Stimulated activated CD4-positive, alpha-beta T cell treated with anti-CD3 and anti-CD28 coated beads, Interleukin-4, amount 100 ng/mL, for 4 hours (primary cell): ENCODE measurements around the gene CST1.
"Not testable (repeated sequence)": the region's sequence is repeated elsewhere in the genome, so short reads cannot be mapped to it uniquely, and the experiment has no call there.

ENCODE experiments used
- DNase-seq, 2 experiments: peaks; one replicate each; pipeline ENCODE4 v3.0.0-alpha.2; 2020

The CST1 gene, protein sequence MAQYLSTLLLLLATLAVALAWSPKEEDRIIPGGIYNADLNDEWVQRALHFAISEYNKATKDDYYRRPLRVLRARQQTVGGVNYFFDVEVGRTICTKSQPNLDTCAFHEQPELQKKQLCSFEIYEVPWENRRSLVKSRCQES

DNA sequence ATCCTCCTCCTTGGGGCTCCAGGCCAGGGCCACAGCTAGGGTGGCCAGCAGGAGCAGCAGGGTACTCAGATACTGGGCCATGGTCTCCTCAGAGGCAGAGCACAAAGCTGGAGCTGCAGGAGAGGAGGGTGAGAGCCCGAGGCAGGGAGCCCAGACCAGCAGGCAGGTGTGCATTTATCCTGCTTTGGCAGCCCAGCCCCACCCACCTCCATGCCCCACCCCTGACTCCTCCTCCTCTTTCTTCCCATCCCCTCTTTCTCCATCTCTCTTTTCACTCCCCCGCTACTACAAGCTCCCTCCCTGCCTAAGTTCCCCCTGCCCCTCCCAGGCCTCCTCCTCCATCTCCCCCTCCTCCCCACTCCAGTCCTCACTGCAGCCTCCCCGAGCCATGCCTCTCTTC lies at the start of gene CST1:
Gene CST1 (minus strand): TSS at position 150 of the 400 bp plus-strand sequence. CDS start 69 bp downstream, at position 81.
- DNase-seq = not testable (repeated sequence)

GRCh38 chr20:23799216-23799847 lies 48.6 kb upstream of the CST1 start:
- DNase-seq = peak in 1 of 2 experiments; percentile 12

GRCh38 chr20:23795526-23795925 lies 44.8 kb upstream of the CST1 start:
- DNase-seq = no peak

DNA sequence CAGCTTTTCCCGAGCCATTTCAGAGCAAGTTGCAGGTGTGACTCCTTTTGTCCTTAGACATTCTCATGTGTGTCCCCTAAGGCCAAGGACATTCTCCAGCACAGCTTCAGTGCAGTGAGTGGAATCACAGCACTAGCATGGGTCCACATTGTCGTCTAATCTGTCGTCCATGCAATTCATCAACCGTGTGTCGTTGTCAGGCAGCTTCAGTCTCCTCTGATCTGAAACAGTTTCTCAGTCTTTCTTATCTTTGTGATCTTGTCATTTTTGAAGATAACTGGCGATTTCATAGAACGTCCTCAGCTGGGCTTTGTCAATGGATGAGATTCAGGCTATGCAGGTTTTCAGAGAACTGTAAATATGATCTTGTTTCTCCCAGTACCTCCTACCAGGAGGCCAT lies 44.1 kb upstream of the CST1 start:
- DNase-seq = no peak

DNA sequence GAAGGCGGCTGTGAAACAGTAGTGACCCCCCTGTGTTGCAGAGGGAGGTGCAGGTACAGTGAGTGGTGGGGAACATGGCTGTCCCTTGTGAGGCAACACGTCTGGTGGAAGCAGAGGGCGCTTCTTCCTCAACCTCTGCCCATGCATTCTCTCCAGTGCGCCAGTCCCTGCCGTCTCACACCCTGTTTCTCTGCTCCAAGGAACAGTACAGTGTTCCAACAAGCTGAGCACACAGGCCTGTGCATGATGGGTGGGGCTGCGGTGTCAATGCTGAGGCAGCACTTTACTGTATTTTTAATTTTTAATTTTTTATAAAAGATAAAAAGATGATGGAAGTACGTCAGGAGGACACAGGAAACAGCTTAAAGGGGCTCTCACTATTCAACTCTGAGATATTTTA lies 43.3 kb upstream of the CST1 start:
- DNase-seq = no peak

- no peak for DNase-seq
Measured at GRCh38 chr20:23783447-23783846, 32.7 kb upstream of the CST1 start.

GRCh38 chr20:23782366-23782983 lies 31.7 kb upstream of the CST1 start:
- no peak for DNase-seq

- DNase-seq = not testable (repeated sequence)
Measured at GRCh38 chr20:23778676-23779075, 27.9 kb upstream of the CST1 start.

- not testable (repeated sequence) for DNase-seq
Measured at GRCh38 chr20:23777380-23777779, 26.6 kb upstream of the CST1 start.

DNA sequence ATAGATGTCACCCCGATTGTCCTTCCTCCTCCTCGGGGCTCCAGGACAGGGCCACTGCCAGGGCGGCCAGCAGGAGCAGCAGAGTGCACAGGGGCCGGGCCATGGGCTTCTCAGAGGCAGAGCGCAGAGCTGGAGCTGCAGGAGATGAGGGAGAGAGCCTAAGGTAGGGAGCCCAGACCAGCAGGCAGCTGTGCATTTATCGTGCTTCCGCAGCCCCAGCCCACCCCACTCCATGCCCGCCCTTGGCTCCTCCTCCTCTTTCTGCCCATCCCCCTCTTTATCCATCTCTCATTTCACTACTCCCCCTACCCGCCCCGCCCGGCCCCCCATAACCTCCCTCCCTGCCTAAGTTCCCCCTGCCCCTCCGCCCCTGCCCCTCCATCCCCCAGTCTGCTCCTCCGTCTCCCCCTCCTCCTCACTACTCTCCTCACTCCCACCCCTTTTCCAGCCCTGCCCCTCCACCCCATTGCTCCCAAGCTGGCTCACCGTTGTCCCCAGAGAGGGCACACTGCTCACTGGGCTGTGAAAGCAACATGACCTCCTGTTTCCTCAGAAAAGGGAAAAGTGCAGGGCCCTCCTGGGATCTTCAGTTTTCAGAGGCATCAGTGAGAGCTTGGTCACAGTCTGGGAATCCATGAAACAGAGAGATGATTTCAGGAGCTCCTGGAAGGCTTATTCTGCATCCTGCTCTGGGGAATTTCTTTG lies 25.5 kb upstream of the CST1 start:
- no peak for DNase-seq

DNA sequence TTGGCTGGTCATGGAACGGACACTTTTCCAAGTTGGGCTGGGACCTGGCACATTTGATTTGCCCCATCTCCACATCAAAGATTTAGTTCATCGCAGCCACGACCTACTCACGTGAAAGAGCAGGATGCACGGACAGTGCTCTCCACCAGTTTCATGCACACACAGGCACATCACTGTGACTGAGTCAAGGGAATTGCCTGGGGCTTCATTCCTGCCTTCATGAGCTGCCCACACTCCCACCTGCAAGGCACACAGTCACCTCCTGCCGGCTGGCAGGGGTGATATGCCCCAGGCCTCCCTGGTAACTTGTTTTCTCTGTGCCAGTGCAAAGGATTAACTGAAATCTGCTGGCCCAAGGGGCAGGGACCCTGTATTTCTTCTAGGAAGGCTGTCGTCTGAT lies 23.3 kb upstream of the CST1 start:
- DNase-seq = no peak

- no peak for DNase-seq
Measured at GRCh38 chr20:23773579-23773978, 22.8 kb upstream of the CST1 start.

DNA sequence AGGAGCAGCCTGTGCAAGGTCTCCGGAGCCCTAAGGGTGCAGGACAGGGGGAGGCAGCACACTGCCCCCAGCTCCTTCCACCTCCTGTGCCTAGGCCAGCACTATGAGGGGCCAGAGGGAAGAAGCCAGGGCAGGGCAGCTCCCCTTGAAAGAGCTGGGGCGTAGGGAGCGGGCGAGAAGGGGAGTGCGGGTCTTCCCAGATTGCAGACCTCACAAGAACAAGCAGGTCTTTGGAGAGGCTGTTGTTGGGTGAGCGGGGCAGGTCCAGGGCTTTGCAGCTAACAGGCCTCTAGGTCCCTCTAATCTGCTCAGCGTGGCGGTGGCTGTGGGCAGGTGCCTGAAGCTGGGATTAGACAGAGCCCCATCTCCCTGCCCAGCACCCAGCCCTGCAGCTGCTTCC lies 22.4 kb upstream of the CST1 start:
- DNase-seq = no peak

DNA sequence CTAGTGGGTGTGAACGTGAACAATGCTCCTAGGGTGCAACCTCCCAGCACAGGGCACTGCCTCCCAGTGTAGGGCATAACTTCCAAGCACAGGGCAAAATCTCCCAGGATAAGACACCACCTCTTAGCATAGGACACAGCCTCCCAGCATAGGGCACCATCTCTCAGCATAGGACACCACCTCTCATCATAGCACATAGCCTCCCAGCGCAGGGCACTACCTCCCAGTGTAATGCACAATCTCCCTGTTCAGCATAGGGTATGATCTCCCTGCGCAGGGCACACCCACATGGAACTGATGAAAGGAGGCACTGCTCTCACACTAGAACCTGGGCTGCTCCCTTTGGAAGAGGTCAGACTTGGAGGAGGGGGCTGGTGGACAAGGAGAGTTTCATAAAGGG lies 21.3 kb upstream of the CST1 start:
- no peak for DNase-seq

GRCh38 chr20:23770384-23770783 lies 19.6 kb upstream of the CST1 start:
- no peak for DNase-seq

GRCh38 chr20:23768520-23768919 lies 17.8 kb upstream of the CST1 start:
- DNase-seq = not testable (repeated sequence)

GRCh38 chr20:23766531-23766930 lies 15.8 kb upstream of the CST1 start:
- DNase-seq = no peak

DNA sequence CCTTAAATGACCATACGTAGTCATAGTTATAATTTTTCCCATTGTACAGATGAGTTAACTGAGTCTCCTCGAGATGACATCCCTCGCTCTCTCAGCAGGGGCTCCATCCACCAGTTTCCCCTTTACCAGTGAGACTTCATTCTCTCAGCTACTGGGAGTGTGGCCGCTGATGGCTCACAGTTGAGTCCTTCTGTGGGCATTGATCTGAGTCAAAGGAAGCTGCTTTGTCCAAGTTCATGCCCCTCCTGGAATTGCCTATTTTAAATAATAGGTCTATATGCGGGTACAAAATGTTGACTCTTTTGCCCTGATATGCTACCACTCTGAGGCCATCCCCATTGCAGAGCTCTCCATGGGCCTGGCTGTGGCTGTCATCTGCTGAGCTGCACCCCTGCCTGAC lies 14.8 kb upstream of the CST1 start:
- no peak for DNase-seq

- not testable (repeated sequence) for DNase-seq
Measured at GRCh38 chr20:23764630-23765029, 13.9 kb upstream of the CST1 start.

GRCh38 chr20:23763345-23763744 lies 12.6 kb upstream of the CST1 start:
- DNase-seq = no peak

- DNase-seq = no peak
Measured at GRCh38 chr20:23759306-23759940, 8.7 kb upstream of the CST1 start.

DNA sequence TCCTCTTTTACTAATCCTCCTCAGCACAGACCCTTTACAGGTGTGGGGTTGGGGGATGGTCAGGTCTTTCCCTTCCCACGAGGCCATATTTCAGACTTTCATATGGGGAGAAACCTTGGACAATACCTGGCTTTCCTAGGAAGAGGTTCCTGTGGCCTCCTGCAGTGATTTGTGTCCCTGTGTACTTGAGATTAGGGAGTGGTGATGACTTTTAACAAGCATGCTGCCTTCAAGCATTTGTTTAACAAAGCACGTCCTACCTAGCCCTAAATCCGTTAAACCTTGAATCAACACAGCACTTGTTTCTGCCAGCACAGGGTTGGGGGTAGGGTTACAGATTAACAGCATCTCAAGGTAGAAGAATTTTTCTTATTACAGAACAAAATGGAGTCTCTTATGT lies 6.1 kb upstream of the CST1 start:
- DNase-seq = not testable (repeated sequence)

DNA sequence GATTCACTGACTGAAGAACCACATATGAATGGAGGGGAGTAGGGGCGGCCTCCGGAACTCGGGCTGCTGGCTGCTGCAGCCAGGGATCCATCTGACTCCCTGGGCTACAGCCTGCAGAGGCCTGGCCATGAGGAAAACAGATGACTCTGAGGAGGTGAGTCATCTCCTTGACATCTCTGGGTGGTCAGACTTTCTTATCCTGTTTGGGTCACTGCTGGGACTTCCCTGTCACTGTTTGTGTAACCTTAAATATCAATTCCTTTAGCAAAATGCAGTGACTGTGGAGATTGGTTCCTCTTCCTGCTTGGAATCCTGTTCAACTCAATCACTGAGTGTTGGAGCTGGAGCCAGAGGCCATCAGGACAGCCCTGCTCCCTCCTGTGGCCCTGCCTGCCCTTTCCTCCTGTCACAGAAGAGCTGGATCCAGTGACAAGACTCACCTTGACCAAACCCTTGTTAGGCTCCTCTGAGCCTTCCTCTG lies 4.4 kb upstream of the CST1 start:
- DNase-seq = not testable (repeated sequence)
